Neutrophil (primary cell): ENCODE measurements around the gene GBP5.
A peak's percentile ranks its signal among the peaks of the same experiment; 100 is the strongest.

Experiments
- H3K27ac ChIP-seq: fragments of 200-600 bp; sonication (generic); 2 replicates; pipeline ENCODE4 v1.5.1; 2016; ENCODE audit warnings: mild to moderate bottlenecking, moderate library complexity
- H3K27me3 ChIP-seq: fragments of 200-600 bp; sonication (generic); 2 replicates; pipeline ENCODE4 v1.6.0; 2016; ENCODE audit warnings: mild to moderate bottlenecking
- H3K36me3 ChIP-seq: fragments of 200-600 bp; sonication (generic); 2 replicates; pipeline ENCODE4 v1.5.1; 2017
- H3K4me1 ChIP-seq, 2 experiments: fragments of 200-600 bp in 1 of 2; sonication (generic) in 1 of 2; 1 replicate in 1 of 2; 2 replicates in 1 of 2; pipeline versions ENCODE4 v1.5.1 to v1.6.1; 2013 to 2016; ENCODE audit warnings: low read depth in 1 of 2, low read length in 1 of 2, mild to moderate bottlenecking in 1 of 2, moderate library complexity in 1 of 2; ENCODE audit not compliant: control insufficient read depth in 1 of 2, insufficient read depth in 1 of 2
- H3K4me3 ChIP-seq, 2 experiments: fragments of 200-600 bp in 1 of 2; sonication (generic) in 1 of 2; 1 replicate in 1 of 2; 2 replicates in 1 of 2; pipeline ENCODE4 v1.5.1; 2013 to 2016; ENCODE audit warnings: low read depth in 1 of 2, low read length in 1 of 2, mild to moderate bottlenecking in 1 of 2, moderate library complexity in 1 of 2
- H3K9me3 ChIP-seq: fragments of 200-600 bp; sonication (generic); 2 replicates; pipeline ENCODE4 v1.5.1; 2016
- CTCF ChIP-seq: fragments of 200-600 bp; sonication (generic); IDR thresholded peaks from 2 replicates; pipeline ENCODE4 v1.5.1; 2016; ENCODE audit warnings: antibody characterized with exemption

The GBP5 gene

GRCh38 chr1:89273324-89273778 lies 691 bp upstream of the GBP5 start:
- TF ChIP-seq CTCF: no peak
- Histone ChIP-seq H3K27ac (peak overlapping the region; percentile 87), H3K9me3 (no peaks in the 10 kb centered on the region), H3K36me3 (peaks cover 5% of the 10 kb centered on the region), H3K4me1 (peaks cover 29 to 41% of the 10 kb centered on the region in 2 experiments), H3K27me3 (no peaks in the 10 kb centered on the region), H3K4me3 (peak overlapping the region in 1 of 2 experiments; percentile 62)

GRCh38 chr1:89271341-89272015 lies 1.2 kb downstream of the GBP5 start:
- H3K27ac ChIP-seq: peak overlapping the region; percentile 87
- H3K36me3 ChIP-seq: peaks cover 23% of the 10 kb centered on the region
- no peaks in the 10 kb centered on the region for H3K27me3 ChIP-seq
- H3K4me3 ChIP-seq: peak overlapping the region; percentile 62 to 68
- peaks cover 16 to 27% of the 10 kb centered on the region in 2 experiments for H3K4me1 ChIP-seq
- no peaks in the 10 kb centered on the region for H3K9me3 ChIP-seq
- TF ChIP-seq CTCF: no peak

DNA sequence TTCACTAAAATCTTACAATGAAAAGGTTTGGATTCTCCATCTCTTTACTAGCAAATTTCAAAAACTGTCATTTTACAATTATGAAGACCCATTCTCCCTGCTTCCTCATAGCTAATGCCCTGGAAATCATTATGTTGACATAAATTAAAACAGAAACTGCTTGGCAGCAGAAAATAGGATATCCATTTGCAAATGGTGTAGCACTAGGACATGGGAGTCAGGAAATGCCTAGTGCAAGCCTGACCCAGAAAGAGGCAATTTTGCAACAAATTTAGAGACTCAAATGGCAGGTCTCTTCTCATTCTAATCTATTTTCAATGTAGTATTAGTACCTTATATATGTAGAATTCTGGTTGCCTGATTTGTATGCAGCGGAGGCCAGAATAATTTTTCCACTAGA lies 2.2 kb downstream of the GBP5 start:
- H3K36me3 ChIP-seq: peaks cover 31% of the 10 kb centered on the region
- peak overlapping the region; percentile 62 to 68 for H3K4me3 ChIP-seq
- TF ChIP-seq CTCF: no peak
- no peaks in the 10 kb centered on the region for H3K9me3 ChIP-seq
- no peaks in the 10 kb centered on the region for H3K27me3 ChIP-seq
- H3K27ac ChIP-seq: peak overlapping the region; percentile 3
- H3K4me1 ChIP-seq: peaks cover 16 to 27% of the 10 kb centered on the region in 2 experiments

DNA sequence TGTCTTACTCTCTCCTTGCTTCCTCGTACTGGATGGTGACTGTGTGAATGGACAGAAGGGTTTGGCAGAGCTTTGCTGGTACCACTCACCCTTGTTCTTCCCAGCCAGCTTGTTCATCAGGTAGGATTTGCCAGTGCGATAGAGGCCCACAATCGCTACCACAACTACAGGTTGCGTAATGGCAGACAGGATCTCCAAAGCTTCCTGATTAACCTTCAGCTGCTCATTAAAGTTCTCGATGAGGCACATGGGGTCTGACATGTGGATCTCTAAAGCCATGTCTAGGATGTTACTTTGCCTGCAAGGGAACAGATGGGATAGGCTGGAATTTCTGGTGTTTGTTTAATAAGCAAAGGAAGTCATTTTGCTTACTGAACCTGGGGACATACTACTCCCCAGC lies 3.4 kb downstream of the GBP5 start:
- H3K9me3 ChIP-seq: no peaks in the 10 kb centered on the region
- peaks cover 40% of the 10 kb centered on the region for H3K36me3 ChIP-seq
- H3K27ac ChIP-seq: no peak overlapping the region
- TF ChIP-seq CTCF: no peak
- H3K4me3 ChIP-seq: peak overlapping the region in 1 of 2 experiments; percentile 68
- H3K27me3 ChIP-seq: no peaks in the 10 kb centered on the region
- peaks cover 8 to 20% of the 10 kb centered on the region in 2 experiments for H3K4me1 ChIP-seq

DNA sequence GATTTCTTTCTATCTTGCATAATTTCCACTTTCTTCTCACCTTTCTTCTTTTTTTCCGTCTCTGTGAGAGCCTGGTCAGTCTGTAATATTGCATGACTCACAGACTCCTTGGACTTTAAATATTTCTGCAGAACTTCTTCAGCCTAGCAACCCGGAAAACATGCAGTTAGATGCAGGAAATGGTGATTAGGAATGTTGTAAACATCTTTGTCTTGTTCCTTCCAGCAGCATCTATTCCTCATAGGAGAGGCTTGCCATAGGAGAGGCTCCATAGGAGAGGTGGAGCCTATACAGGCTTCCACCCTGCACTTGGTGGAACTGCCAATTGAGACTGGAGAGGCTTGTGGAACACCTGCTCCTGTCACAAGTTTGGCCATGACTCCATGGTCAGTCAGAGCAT lies 10.0 kb downstream of the GBP5 start:
- Histone ChIP-seq H3K36me3 (peaks cover 76% of the 10 kb centered on the region), H3K27ac (no peak overlapping the region), H3K27me3 (no peaks in the 10 kb centered on the region), H3K9me3 (no peaks in the 10 kb centered on the region), H3K4me1 (no peaks in the 10 kb centered on the region), H3K4me3 (no peak overlapping the region)
- TF ChIP-seq CTCF: no peak
